Kidney (tissue), 22 donors: ENCODE results near the gene KRT82. TPM values are rescaled to one million over a fixed set of nuclear protein-coding genes. Genes with fewer than 3 reads are reported as not detected.

Source experiments
- DNase-seq, 5 donors: peaks; one replicate each; pipeline ENCODE4 v3.0.0-alpha.2; 2013 to 2020
- FAIRE-seq: peaks from 2 replicates; lab custom pipeline; 2012; peaks lifted over from hg19 to GRCh38; lab: Jason Lieb, UNC
- H3K27ac ChIP-seq, 2 donors: one replicate each; pipeline ENCODE4 v1.7.0; 2013; ENCODE audit warnings: low read depth in 2 of 2, low read length in 2 of 2, inconsistent platforms in 1 of 2
- H3K27me3 ChIP-seq: one replicate; pipeline ENCODE4 v1.7.1; 2013; ENCODE audit warnings: low read length, inconsistent platforms; ENCODE audit not compliant: control insufficient read depth, insufficient read depth
- H3K36me3 ChIP-seq, 3 donors: one replicate each; pipeline versions ENCODE4 v1.7.0 to v1.7.1; 2013; ENCODE audit warnings: low read length in 3 of 3, control low read depth in 1 of 3, inconsistent platforms in 1 of 3; ENCODE audit not compliant: insufficient read depth in 3 of 3, control insufficient read depth in 2 of 3
- H3K4me1 ChIP-seq, 3 donors: one replicate each; pipeline versions ENCODE4 v1.7.0 to v1.7.1; 2013; ENCODE audit warnings: low read length in 3 of 3, inconsistent platforms in 1 of 3, low read depth in 1 of 3; ENCODE audit not compliant: control insufficient read depth in 2 of 3, insufficient read depth in 2 of 3
- H3K4me3 ChIP-seq, 3 donors: one replicate each; pipeline versions ENCODE4 v1.7.0 to v1.8.1; 2013; ENCODE audit warnings: low read length in 3 of 3, control low read depth in 1 of 3, inconsistent platforms in 1 of 3
- H3K9ac ChIP-seq, 3 donors: one replicate each; pipeline versions ENCODE4 v1.7.0 to v1.7.1; 2013; ENCODE audit warnings: low read length in 3 of 3, control low read depth in 1 of 3, inconsistent platforms in 1 of 3
- H3K9me3 ChIP-seq, 3 donors: one replicate each; pipeline versions ENCODE4 v1.7.0 to v1.7.1; 2013; ENCODE audit warnings: low read length in 3 of 3, control low read depth in 1 of 3, inconsistent platforms in 1 of 3; ENCODE audit not compliant: control insufficient read depth in 2 of 3, insufficient read depth in 1 of 3
- CTCF ChIP-seq: IDR thresholded peaks from 3 replicates; pipeline ENCODE4 v1.5.1; 2012; ENCODE audit warnings: mild to moderate bottlenecking, moderate library complexity, borderline replicate concordance; ENCODE audit not compliant: insufficient read depth; ENCODE audit errors: extremely low read depth
- intact Hi-C: fragments of 100-400 bp; cut with DNase I; formaldehyde crosslinking; loops from one replicate; pipeline ENCODE4 v1.11.1; 2022
- long read RNA-seq, 10 donors: library from polyadenylated mRNA in 1 of 10; unstranded in 1 of 10; transcript quantifications; one replicate each; pipeline ENCODE4 v2.0.0 and lab custom pipeline, GENCODE V29; 2021 to 2026
- polyA plus RNA-seq: library from polyadenylated mRNA; stranded (reverse); fragments of 350-450 nt; fragmentation: Illumina TruSeq; extraction: RNeasy Lipid Tissue Mini Kit (QIAGEN cat#74804); gene quantifications from one replicate; pipeline ENCODE4 v1.2.3, GENCODE V29; 2014; ENCODE audit warnings: low read depth, low replicate concordance; ENCODE audit not compliant: insufficient read depth
- total RNA-seq: library from RNA; stranded (reverse); fragmentation: NEBNext Ultra II Directional; extraction: Animal tissue kit (Norgen Biotek cat#: 25700); gene quantifications from one replicate; pipeline ENCODE4 v1.2.1, GENCODE V29; 2021
- donor health status: control.
- donor health status: control.
- donor health status: control.
- donor health status: control.
- donor health status: control.
- donor health status: DM: yes; HTN: yes; CAD: no.
- donor health status: Normal renal cell carcinoma (clear cell type).

Gene KRT82
- total RNA-seq, result not detected
- polyA plus RNA-seq, result not detected
- long read RNA-seq, donor 1, result 0 reads
- long read RNA-seq, donor 2, result 0 reads
- long read RNA-seq, donor 3, result 0 reads
- long read RNA-seq, donor 4, result 0 reads
- long read RNA-seq, donor 5, result 0 reads
- long read RNA-seq, donor 6, result 0 reads
- long read RNA-seq, donor 7, result 0 reads
- long read RNA-seq, donor 8, result 0 reads
- long read RNA-seq, donor 9, result 0 reads
- long read RNA-seq, donor 10, result 0 reads

GRCh38 chr12:52405922-52406385, at the start of gene KRT82:
Gene KRT82 (minus strand): TSS chr12:52406335. CDS start chr12:52406277, 58 bp downstream.
- no peak within 1 kb of the TSS for H3K9ac ChIP-seq
- intact Hi-C loops, result no loop called here
- no peaks in the 10 kb centered on the region for H3K4me1 ChIP-seq
- H3K27me3 ChIP-seq, result no peaks in the 10 kb centered on the region
- no peaks in the 10 kb centered on the region for H3K36me3 ChIP-seq
- FAIRE-seq (no peak), DNase-seq (peak in 1 of 5 donors; percentile 55)
- no peak for TF ChIP-seq CTCF
- no peak within 1 kb of the TSS for H3K4me3 ChIP-seq
- no peak within 1 kb of the TSS for H3K27ac ChIP-seq
- H3K9me3 ChIP-seq, result no peaks in the 10 kb centered on the region

- Histone ChIP-seq H3K9ac (no peak overlapping the region), H3K9me3 (no peaks in the 10 kb centered on the region), H3K4me1 (no peaks in the 10 kb centered on the region), H3K27me3 (no peaks in the 10 kb centered on the region), H3K4me3 (no peak overlapping the region), H3K27ac (no peak overlapping the region), H3K36me3 (no peaks in the 10 kb centered on the region)
- TF ChIP-seq CTCF, result no peak
- DNase-seq (no peak), FAIRE-seq (no peak)
- intact Hi-C loops, result no loop called here
Measured at GRCh38 chr12:52455821-52456220, 49.7 kb upstream of the KRT82 start.

- no peak overlapping the region for H3K9ac ChIP-seq
- no peaks in the 10 kb centered on the region for H3K4me1 ChIP-seq
- H3K9me3 ChIP-seq, result no peaks in the 10 kb centered on the region
- no peaks in the 10 kb centered on the region for H3K27me3 ChIP-seq
- FAIRE-seq (no peak), DNase-seq (no peak)
- H3K27ac ChIP-seq, result no peak overlapping the region
- no peaks in the 10 kb centered on the region for H3K36me3 ChIP-seq
- intact Hi-C loops, result no loop called here
- TF ChIP-seq CTCF, result no peak
- H3K4me3 ChIP-seq, result no peak overlapping the region
Measured at GRCh38 chr12:52454411-52455201, 48.5 kb upstream of the KRT82 start.
